GM19452 (cell line): ENCODE data around the gene IL17REL.

ENCODE experiments used
- ATAC-seq: cut with Tn5 transposase; IDR thresholded peaks from one replicate; pipeline ENCODE4 v1.9.1; 2021; ENCODE audit not compliant: unreplicated experiment

The IL17REL gene

GRCh38 chr22:50008151-50009040 is 4.2 kb downstream of the IL17REL start:
- ATAC-seq, result no peak

GRCh38 chr22:50007057-50007511 is 5.5 kb downstream of the IL17REL start:
- no peak for ATAC-seq

- no peak for ATAC-seq
Observed at GRCh38 chr22:50004918-50005317, 7.6 kb downstream of the IL17REL start.

GRCh38 chr22:50002791-50003190 is 9.8 kb downstream of the IL17REL start:
- ATAC-seq, result no peak

- no peak for ATAC-seq
Observed at GRCh38 chr22:50001388-50002231, 11.0 kb downstream of the IL17REL start.

GRCh38 chr22:50000587-50001387 is 11.8 kb downstream of the IL17REL start:
- no peak for ATAC-seq

- ATAC-seq, result no peak
Observed at GRCh38 chr22:49999946-50000586, 12.5 kb downstream of the IL17REL start.

- ATAC-seq, result no peak
Observed at GRCh38 chr22:49999063-49999945, 13.3 kb downstream of the IL17REL start.

- ATAC-seq, result no peak
Observed at GRCh38 chr22:49998718-49999062, 13.9 kb downstream of the IL17REL start.

GRCh38 chr22:49997932-49998717 is 14.4 kb downstream of the IL17REL start:
- no peak for ATAC-seq

GRCh38 chr22:49997251-49997599 is 15.3 kb downstream of the IL17REL start:
- ATAC-seq, result no peak

GRCh38 chr22:49996518-49997250 is 15.9 kb downstream of the IL17REL start:
- no peak for ATAC-seq

- ATAC-seq, result no peak
Observed at GRCh38 chr22:49996119-49996517, 16.4 kb downstream of the IL17REL start.

- no peak for ATAC-seq
Observed at GRCh38 chr22:49995361-49996118, 17.0 kb downstream of the IL17REL start.

- no peak for ATAC-seq
Observed at GRCh38 chr22:49995041-49995360, 17.6 kb downstream of the IL17REL start.

GRCh38 chr22:49994361-49995040 is 18.1 kb downstream of the IL17REL start:
- ATAC-seq, result no peak
